GM12801 (cell line): ENCODE measurements around the gene LRRC45.

Experiments used
- CTCF ChIP-seq: IDR thresholded peaks from one replicate; pipeline ENCODE4 v1.5.1; 2011; ENCODE audit warnings: control low read depth; ENCODE audit not compliant: insufficient read length; ENCODE audit errors: extremely low read depth

LRRC45 gene

GRCh38 chr17:82016061-82016874, 6.8 kb upstream of the LRRC45 start:
- no peak for TF ChIP-seq CTCF

- TF ChIP-seq CTCF = no peak
Observed at GRCh38 chr17:82016875-82017459, 6.1 kb upstream of the LRRC45 start.

GRCh38 chr17:82017612-82018151, 5.4 kb upstream of the LRRC45 start:
- no peak for TF ChIP-seq CTCF

GRCh38 chr17:82018152-82018988, 4.7 kb upstream of the LRRC45 start:
- no peak for TF ChIP-seq CTCF

- no peak for TF ChIP-seq CTCF
Observed at GRCh38 chr17:82018989-82019689, 4.0 kb upstream of the LRRC45 start.

- TF ChIP-seq CTCF = no peak
Observed at GRCh38 chr17:82019690-82020571, 3.2 kb upstream of the LRRC45 start.
